Stimulated activated CD4-positive, alpha-beta T cell treated with anti-CD3 and anti-CD28 coated beads, Interleukin-2, amount 100 ng/mL, for 4 hours (primary cell): ENCODE results near the gene TBC1D7.
A peak's percentile ranks its signal among the peaks of the same experiment; 100 is the strongest.

Experiments
- DNase-seq: peaks from one replicate; pipeline ENCODE4 v3.0.0-alpha.2; 2020; ENCODE audit warnings: low read depth

Gene TBC1D7

DNA sequence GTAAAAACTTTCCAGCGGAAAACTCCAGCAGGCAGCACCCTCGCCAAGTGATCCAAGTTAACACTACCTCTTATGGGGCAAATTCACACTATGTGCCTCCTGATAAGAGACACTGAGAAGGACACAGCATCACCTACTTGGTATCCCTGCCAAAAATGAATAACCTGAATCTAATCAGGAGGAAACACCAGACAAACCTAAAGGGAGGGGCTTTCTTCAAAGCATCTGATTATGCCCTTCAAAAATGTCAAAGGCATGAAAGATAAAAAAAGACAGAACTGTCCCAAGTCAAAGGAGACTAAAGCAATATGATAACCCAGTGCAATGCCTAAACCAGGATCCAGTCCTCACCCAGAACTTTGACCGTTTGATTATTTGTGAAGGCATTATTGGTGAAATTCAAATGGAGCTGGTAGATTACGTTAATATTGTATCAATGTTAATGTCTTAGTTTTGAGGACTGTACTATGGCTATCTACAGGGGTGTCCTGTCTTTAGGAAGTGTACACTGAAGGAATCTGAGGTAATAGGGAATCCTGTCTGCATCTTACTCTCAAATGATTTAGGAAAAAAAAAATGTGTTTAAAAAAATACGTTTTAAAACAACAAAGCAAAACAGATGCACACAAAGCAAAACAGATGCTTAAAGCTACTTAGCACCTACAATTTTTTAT lies 8.3 kb downstream of the TBC1D7 start:
- DNase-seq, result no peak

DNA sequence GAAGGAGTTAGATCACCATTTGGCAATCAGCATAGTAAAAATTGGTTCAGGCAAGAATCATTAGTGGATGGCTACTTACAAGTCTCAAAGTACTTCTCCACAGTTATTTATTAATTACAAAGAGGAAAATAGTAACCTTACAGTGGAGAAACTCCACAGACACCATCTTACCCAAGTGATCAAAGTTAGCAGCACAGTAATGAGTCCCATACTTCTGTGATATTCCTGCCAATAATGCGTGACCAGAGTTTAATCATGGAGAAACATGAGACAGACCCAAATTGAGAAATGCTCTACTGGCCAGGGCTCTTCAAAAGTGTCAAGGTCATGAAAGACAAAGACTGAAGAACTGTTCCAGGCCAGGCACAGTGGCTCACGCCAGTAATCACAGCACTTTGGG lies 9.5 kb downstream of the TBC1D7 start:
- no peak for DNase-seq

DNA sequence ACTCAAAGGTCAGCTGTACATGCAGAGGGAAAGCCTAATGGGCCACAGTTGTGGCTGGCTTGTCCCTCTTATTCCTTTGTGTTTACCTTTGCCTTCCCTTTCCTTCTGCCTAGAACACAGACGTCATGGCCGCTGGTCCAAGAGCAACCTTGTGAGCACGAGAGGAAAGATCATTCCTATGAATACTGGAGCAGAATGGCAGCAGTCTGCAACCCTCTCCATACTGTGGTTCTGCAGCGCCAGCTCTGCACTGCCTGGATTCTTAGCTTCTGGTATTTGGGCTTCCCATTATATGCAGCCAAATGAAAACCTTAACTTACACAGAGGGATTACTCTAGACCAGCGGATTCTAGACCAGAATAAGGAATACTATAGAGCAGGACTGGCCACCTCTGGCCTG lies 12.4 kb downstream of the TBC1D7 start:
- no peak for DNase-seq

DNA sequence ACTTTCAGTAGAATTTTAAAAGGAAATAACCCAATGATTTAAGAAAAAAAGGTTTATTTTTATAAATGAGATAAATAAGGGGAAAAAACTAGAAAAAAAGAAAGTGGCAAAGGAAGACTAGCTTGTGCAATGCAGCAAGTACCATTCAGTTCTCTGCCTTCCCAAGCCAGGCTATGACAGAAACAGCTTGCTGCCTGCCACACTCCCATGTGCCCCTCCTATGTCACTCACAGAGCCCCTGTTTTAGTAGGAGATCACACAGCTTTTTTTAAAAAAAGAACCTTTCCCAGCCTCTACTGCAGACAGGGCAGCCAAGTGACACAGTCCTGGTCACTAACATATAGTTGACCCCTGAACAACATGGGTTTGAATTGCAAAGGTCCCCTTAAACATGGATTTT lies 13.5 kb downstream of the TBC1D7 start:
- no peak for DNase-seq

DNA sequence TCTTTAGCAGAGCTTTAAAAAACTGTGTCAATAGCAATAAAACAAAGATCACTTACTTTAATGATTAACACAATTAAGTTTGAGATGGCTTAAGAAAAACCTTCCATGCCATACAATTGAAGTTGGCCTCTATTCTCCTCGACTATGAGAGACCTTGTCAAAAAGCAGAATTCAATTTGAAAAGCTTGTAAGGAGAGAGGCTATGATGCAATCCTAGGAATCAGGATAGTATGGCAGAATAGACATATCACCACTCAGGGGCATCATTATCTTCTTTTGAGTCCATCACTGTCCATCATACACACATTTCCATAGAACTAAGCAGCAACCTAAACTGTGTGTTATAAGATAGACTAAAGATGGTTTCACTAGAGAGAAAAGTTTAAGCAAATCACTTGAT lies 17.2 kb downstream of the TBC1D7 start:
- DNase-seq, result no peak

DNA sequence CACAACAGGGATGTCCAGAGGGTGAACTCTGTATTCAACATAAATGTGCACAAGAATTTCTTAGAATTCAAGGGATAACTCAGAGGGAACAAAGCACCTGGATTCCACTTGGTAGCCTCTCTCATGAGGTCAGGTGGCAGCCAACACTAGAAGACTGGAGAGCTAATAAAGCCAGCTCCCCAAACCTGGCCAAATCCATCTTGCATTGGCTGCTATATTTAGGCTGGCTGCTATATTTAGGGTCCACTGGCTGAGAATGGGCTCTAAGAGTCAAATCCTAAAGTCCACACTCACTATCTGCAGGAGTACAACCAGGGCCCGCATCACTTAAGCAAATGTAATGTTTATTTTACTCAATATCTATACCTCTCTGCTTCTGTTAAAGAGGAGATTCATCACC lies 20.0 kb downstream of the TBC1D7 start:
- no peak for DNase-seq

DNA sequence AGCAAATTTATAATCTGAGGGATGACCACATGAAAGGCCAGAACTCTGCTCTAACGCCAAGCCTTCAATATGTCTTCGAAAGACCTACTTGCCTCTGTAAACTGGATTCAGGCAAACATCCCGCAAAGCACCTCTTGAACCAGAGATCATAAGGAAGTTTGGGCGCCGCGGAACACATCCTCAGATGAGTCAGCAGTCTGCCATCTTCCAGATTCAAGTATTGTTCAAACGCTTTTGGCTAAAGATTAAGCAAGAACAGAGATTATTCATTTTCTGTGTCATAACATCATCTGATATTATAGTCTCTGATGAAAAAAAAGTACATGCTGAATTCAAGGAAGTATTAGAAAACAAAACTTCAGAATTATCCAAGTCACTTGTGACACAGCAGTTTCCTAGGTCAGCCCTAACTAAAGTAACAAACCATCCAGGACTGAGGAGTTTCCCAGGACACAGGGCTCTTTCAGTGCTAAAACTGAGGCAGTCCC lies 20.8 kb downstream of the TBC1D7 start:
- no peak for DNase-seq

DNA sequence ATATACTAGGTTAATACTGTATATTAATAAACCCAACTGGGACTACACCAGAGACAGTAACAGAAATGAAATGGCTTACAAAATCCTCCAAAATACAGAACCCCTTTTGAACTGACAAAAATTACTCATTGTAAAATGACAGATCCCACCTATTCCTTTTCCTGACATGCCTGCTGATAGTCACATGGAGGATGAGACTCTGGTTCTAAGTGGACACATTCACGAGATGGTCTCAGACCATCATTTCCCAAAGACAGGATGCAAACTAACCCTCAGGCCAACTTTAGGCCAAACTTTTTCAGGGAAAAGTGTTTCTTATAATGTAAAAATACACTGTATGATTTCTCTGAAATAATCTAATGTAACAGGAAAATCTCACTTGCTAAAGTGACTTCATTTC lies 22.5 kb downstream of the TBC1D7 start:
- no peak for DNase-seq

DNA sequence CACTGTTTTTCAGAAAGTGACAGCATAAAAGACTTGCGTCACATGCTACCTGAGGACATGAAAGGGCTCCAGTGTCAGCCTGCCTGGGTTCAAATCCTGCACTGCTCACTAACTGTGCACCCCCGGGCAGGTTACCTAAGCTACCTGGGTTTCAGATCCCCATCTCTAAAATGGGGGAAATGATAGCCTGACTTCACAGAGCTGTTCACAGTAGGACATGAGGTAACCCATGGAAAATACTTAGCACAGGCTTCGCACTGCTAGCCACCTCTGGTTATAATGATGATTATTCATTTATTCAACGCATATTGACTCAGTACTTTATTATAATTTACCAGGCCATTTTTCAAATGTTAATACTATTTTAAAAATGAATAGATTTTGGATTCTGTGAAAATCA lies 23.0 kb downstream of the TBC1D7 start:
- DNase-seq, result no peak

DNA sequence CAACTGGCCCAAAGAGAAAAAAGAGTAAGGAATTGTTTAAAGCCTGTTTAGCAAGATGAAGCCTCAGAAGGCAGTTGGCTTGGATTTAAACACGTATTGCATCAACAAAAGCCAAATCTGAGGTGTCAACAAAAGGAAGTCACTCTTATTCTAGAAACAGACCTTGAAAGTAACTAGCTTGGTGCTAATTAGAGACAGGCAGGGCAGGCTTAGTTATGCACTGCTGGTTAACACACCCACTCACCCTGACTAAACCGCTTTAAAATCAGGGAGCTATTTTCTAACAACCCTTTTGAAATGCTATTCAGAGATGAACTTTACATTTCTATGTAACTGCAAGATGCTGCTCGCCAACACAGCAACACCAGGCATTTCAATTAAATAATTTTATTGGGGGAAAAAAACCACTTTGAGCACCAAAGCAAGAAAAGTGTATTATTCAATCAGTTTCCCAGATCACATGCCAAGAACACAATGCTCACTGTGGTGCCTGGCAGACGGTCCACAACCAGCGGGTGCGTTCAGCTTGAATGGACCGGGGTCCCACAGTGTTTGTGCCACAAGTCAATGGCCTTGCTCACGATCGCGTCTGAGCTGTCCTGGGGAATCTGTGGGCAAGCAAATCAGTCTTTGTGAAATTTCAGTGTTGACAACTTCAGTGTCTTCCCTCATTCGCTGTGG lies 23.6 kb downstream of the TBC1D7 start:
- DNase-seq, result no peak

DNA sequence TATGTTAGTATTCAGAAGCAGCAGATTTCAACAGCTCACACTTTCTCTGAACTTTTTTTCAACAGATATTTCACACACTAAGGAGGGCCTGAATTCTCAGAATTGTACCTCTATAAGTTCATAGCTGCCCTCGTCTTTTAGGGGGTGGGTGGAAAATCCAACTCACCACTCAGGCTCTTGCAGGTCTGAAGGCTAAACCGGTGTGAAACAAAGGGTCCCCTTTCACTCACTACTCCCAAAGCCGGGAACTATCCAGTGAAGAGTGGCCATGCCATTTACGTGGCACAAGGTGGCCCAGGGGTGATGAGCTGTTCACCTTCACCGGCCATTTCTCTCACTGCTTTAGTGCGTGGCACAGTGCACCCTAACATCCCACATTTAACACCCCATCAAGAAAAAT lies 24.2 kb downstream of the TBC1D7 start:
- DNase-seq, result no peak

DNA sequence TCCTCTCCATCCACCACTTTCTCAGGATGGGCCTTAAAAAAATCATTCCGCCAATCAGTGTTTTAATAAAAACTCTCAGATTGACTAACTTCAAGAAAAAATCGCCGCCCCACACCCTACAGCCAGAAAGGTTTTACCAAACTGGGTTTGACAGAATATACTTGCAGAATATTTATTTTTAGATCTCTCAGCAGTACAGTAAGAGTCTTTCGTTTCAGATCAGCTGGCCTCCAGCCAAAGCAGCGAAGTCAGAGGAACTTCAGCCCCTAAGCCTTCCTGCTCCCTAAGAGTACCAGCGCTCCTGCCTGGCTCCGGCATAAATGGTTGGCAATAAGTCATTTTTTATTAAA lies 24.7 kb downstream of the TBC1D7 start:
- no peak for DNase-seq

DNA sequence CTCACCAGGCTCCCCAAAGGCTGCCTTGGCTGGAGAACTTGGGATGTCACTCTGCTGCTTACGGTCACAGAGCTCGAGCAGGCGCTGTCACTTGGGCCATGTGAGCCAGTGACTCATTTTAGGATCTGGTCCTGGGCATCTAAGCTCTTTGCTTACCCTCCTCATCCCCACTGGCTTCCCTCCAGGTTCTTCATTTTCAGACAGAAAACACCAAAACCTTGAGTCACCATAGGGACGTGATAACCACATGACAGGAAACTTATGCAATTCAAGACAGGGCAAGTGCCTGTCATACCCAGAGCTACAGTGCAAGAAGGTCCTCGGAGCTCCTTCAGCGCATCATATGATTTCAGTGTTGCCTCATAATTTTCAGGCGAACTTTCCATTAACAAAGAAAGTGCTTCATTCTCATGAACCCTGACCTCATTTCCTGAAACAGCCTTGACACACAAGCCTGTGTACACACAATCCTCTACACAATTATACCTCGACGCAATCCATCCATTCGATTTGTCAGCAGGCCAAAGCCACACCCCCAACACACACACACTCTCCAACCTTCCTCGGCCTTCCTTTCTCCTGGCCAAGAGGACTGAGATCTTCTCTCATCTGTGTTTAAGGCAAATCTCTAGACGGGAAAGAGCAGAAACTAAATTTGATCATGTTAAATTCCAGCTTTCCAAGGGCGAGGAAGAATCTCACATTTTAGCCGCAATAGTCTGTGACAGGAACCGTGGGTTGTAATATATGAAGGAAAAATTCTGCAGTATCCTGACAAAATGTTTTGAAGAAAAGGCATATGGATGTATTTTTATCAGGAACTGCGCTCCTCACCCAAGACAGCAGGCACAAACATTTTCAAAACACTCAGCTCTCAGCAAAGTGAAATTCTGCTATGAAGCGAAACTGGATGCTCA lies 25.3 kb downstream of the TBC1D7 start:
- peak; percentile 9 for DNase-seq

DNA sequence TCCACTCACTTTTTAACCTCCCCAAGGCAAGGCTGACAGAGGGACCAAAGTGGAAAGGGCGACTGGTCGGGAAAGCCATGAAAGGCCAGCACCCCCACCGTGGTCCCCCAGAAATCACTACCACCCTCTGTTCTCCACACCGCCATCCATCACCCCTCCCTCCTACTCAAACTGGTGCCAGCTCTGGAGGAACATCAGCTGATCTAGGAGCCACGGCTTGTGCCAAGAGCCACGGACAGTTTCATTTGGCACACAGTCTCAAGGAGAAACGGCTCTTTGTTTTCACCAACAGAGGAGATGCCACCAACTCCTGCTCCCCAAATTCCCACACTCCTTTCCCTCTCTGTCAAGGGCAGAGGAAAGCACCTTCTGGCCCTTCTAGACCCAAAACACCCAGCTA lies 26.0 kb downstream of the TBC1D7 start:
- no peak for DNase-seq

DNA sequence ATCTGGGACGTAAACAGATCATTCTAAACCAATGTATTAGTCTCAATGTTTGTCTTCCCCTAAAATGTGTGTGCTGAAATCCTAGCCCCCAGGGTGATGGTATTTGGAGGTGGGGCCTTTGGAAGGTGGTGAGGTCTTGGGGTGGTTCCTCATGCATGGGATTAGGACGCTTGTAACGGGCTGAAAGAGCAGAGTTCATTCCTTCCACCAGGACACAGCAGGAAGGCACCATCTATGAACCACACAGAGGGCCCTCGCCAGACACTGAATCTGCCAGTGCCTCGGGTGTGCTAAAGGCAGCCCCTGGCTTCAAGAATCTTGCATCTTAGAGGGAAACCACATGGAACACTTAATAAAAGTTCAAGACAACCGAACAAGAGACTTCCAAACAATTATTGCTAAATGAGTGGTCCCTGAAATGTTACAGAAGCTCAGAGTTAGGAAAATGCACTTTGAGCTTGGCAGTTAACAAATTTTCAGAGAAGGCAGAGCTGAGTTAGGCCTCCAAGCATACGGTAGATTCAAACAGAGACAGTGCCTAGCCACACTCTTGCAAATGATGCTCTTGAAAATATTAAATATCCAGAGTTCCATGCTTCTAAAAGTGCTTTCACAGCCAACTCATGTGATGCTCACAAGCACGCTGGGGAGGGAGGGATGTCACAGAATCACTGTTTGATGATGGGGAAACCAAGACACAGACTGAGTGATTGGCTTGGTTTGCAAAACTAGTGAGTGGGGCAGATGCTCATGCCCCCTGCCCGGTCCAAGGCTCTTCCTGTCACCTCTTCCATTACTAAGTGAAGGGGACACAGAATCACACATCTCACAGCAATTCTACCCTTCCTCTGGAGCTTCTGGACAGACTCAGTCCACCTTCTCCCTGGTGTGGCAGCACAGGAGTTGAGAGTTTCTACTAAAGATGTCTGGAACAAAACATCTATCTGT lies 27.4 kb downstream of the TBC1D7 start:
- DNase-seq, result no peak

DNA sequence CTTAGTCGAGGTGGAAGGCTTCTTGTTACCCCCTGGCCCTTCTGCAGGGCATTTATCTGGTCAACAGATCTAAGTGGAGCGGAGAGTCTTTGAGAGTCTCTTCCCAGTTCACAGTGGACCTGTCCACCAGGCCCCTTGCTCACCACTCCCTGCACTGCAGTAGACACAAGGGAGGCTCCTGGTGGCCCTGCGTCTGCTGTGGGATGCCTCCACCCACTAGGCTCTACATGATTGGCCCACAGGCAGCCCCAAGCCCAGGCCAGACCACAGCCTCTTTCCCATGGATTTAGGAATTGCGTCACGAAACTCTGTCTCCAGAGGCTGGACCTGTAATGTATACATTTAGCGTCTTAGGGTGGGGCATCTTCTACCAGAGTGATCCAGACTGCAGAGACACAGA lies 28.4 kb downstream of the TBC1D7 start:
- no peak for DNase-seq

DNA sequence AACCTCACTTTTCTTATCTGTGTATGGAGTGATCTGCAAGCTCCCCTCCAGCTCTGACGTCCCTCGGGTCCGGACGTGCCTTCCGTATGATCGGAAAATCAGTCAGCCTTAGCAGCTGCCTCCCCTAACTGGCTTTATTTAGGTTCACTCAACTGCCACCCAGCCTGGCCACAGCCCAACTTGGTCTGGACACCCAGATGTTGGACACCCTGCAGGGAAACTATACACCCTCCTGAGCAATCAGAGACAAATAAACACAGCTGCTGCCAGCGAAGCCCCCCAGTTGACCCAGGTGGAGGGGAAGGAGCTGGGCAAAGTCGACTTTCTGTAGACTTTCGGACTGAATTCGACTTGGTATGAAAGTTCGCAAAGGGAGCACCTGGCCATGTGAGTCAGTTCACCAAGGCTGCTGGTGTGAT lies 28.9 kb downstream of the TBC1D7 start:
- DNase-seq, result no peak

DNA sequence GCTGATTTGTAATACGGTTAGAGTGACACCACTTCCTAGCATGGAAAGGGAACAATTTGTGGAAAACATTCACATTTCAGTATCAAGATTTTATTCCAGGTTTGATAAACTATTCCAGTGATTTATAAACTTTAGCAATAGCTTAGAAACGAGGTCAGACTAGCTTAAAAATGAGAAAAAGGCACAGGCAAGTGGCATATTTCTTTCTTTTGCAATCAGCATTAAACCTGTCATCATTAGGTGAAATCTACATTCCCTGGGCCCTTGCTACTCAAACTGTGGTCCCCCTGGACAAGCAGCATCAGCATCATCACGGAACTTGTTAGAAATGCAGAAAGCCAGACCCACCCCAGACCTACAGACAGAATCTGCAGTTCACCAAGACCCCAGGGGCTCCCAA lies 29.9 kb downstream of the TBC1D7 start:
- DNase-seq, result no peak

DNA sequence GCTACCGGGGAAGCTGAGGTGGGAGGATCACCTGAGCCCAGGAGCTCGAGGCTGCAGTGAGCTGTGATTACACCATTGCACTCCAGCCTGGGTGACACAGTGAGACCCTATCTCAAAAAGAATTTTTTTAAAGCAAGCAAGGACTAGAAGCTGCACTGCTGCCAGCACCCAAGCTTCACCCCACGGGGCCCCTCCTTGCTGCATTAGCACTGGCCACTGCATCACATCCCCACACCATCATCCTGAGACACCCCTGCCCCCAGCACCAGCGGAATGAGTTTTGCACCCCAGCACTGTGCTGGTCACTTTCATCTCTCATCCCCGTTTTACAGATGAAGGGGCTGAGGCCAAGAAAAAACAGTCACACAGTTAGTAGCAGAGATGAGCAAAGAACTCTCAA lies 30.9 kb downstream of the TBC1D7 start:
- no peak for DNase-seq

DNA sequence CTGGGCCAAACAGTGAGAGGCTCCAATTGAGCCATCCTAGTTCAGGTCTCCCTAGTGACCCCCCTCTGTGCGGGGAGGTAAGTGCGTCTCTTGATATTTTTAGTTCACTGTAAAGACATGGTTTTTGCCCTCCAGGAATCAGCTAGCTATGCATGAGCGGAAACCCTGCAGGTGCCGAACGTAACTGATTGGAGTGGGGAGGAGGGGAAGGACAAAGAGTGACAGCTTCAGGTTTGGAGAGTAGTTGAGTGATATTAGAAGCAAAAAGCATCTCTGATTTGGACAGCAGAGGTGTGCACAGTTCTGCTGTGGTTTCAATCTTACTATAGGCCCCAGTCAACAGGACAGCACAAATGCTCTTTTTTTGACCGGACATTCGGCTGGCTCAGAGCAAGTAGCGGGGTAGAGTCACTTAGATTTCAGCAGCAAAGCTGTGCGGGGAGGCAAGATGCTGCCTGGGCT lies 31.8 kb downstream of the TBC1D7 start:
- no peak for DNase-seq

DNA sequence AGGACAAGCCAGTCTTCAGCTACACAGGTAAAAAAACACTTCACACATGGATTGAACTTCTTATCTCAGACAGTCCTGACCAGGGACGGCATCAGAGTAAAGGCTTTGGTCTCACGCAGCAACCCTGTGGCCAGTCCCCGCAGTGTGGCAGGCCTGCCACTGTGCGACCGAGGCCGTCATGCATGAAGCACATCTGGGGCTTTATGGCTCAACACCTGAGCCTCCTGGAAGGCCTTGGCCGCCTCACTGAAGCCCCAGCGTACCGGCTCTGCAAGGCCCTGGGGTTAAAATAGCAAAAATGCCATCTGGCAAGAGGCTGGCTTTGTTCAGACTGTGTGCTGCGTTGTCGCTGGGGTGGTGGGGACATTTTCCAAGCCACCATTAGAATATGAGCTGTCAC lies 32.8 kb downstream of the TBC1D7 start:
- DNase-seq, result no peak
